Measurements from ENCODE around the gene SLC44A2.

GRCh38 chr19:10691883-10692282 lies 66.5 kb downstream of the SLC44A2 start:
- TF ChIP-seq ZNF266 (tag by site-specific recombination; IDR thresholded peaks at IDR 0.05; ENCODE audit: low read depth) (no peak), ZNF639 (tag by site-specific recombination; IDR thresholded peaks at IDR 0.05) (no peak), REST (tag by site-specific recombination; IDR thresholded peaks at IDR 0.05) (no peak), ZBTB11 (tag by site-specific recombination; conservative IDR thresholded peaks at IDR 0.05; ENCODE audit: low read depth) (no peak), ZNF112 (tag by site-specific recombination; IDR thresholded peaks at IDR 0.05) (no peak), CTCF (tag by site-specific recombination; IDR thresholded peaks at IDR 0.05) (no peak), ZNF214 (tag by site-specific recombination; IDR thresholded peaks at IDR 0.05; ENCODE audit: borderline replicate concordance) (no peak), ZBTB48 (tag by site-specific recombination; IDR thresholded peaks at IDR 0.05) (no peak), ZNF624 (tag by site-specific recombination; IDR thresholded peaks at IDR 0.05) (no peak)
- TF ChIP-seq, protein P1, sequence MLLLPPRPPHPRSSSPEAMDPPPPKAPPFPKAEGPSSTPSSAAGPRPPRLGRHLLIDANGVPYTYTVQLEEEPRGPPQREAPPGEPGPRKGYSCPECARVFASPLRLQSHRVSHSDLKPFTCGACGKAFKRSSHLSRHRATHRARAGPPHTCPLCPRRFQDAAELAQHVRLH (tag by site-specific recombination; IDR thresholded peaks at IDR 0.05): no peak
- TF ChIP-seq, protein P2, sequence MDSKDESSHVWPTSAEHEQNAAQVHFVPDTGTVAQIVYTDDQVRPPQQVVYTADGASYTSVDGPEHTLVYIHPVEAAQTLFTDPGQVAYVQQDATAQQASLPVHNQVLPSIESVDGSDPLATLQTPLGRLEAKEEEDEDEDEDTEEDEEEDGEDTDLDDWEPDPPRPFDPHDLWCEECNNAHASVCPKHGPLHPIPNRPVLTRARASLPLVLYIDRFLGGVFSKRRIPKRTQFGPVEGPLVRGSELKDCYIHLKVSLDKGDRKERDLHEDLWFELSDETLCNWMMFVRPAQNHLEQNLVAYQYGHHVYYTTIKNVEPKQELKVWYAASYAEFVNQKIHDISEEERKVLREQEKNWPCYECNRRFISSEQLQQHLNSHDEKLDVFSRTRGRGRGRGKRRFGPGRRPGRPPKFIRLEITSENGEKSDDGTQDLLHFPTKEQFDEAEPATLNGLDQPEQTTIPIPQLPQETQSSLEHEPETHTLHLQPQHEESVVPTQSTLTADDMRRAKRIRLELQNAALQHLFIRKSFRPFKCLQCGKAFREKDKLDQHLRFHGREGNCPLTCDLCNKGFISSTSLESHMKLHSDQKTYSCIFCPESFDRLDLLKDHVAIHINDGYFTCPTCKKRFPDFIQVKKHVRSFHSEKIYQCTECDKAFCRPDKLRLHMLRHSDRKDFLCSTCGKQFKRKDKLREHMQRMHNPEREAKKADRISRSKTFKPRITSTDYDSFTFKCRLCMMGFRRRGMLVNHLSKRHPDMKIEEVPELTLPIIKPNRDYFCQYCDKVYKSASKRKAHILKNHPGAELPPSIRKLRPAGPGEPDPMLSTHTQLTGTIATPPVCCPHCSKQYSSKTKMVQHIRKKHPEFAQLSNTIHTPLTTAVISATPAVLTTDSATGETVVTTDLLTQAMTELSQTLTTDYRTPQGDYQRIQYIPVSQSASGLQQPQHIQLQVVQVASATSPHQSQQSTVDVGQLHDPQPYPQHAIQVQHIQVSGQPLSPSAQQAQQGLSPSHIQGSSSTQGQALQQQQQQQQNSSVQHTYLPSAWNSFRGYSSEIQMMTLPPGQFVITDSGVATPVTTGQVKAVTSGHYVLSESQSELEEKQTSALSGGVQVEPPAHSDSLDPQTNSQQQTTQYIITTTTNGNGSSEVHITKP (tag by site-specific recombination; IDR thresholded peaks at IDR 0.05): no peak
- TF ChIP-seq, protein P3, sequence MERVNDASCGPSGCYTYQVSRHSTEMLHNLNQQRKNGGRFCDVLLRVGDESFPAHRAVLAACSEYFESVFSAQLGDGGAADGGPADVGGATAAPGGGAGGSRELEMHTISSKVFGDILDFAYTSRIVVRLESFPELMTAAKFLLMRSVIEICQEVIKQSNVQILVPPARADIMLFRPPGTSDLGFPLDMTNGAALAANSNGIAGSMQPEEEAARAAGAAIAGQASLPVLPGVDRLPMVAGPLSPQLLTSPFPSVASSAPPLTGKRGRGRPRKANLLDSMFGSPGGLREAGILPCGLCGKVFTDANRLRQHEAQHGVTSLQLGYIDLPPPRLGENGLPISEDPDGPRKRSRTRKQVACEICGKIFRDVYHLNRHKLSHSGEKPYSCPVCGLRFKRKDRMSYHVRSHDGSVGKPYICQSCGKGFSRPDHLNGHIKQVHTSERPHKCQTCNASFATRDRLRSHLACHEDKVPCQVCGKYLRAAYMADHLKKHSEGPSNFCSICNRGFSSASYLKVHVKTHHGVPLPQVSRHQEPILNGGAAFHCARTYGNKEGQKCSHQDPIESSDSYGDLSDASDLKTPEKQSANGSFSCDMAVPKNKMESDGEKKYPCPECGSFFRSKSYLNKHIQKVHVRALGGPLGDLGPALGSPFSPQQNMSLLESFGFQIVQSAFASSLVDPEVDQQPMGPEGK (tag by site-specific recombination; IDR thresholded peaks at IDR 0.05): no peak
